HepG2 (cell line): ENCODE results near the gene ARL5B. TPM values are rescaled to one million over a fixed set of nuclear protein-coding genes. Genes with fewer than 3 reads are reported as not detected.
A peak's percentile ranks its signal among the peaks of the same experiment; 100 is the strongest.

Source experiments
- BATF2 ChIP-seq: sonication (generic); formaldehyde crosslinking; IDR thresholded peaks from 2 replicates; pipeline ENCODE4 v1.8.0; 2022; ENCODE audit warnings: mild to moderate bottlenecking, missing genetic modification reagents, moderate library complexity
- GATAD2A ChIP-seq: IDR thresholded peaks from 2 replicates; pipeline ENCODE4 v1.6.1; 2016
- KLF9 ChIP-seq: IDR thresholded peaks from 2 replicates; pipeline ENCODE4 v1.6.1; 2016; ENCODE audit warnings: low read depth
- NONO ChIP-seq, 2 experiments: fragments of 450-650 bp in 1 of 2; sonication (generic) in 1 of 2; formaldehyde crosslinking in 1 of 2; IDR thresholded peaks in 1 of 2; conservative IDR thresholded peaks in 1 of 2; 2 replicates each; pipeline versions ENCODE4 v1.6.1 to v1.8.0; 2017 to 2022; ENCODE audit warnings: mild to moderate bottlenecking in 1 of 2, missing genetic modification reagents in 1 of 2, moderate library complexity in 1 of 2
- NR2F6 ChIP-seq, 2 experiments: IDR thresholded peaks; 2 replicates each; pipeline ENCODE4 v1.6.1; 2016; ENCODE audit warnings: antibody characterized with exemption in 1 of 2, mild to moderate bottlenecking in 1 of 2
- POGK ChIP-seq: sonication (generic); formaldehyde crosslinking; conservative IDR thresholded peaks from 2 replicates; pipeline ENCODE4 v1.8.0; 2022; ENCODE audit warnings: mild to moderate bottlenecking, moderate library complexity, missing genetic modification reagents
- SAFB2 ChIP-seq: sonication (generic); formaldehyde crosslinking; IDR thresholded peaks from 2 replicates; pipeline ENCODE4 v1.5.1; 2020; ENCODE audit warnings: missing genetic modification reagents, low read depth, mild to moderate bottlenecking, borderline replicate concordance
- SATB2 ChIP-seq: sonication (generic); formaldehyde crosslinking; IDR thresholded peaks from 2 replicates; pipeline ENCODE4 v1.5.0; 2020; ENCODE audit warnings: missing genetic modification reagents
- SNRNP70 ChIP-seq: fragments of 200-400 bp; formaldehyde crosslinking; IDR thresholded peaks from 2 replicates; pipeline ENCODE4 v1.6.1; 2017; ENCODE audit warnings: mild to moderate bottlenecking, low read depth, low read length, moderate library complexity
- TAF1 ChIP-seq: sonication (generic); formaldehyde crosslinking; IDR thresholded peaks from 2 replicates; pipeline ENCODE4 v1.4.0; 2020; ENCODE audit warnings: missing genetic modification reagents
- ZFP36L2 ChIP-seq: sonication (generic); formaldehyde crosslinking; IDR thresholded peaks from 2 replicates; pipeline ENCODE4 v1.4.0; 2020; ENCODE audit warnings: missing genetic modification reagents
- ZNF446 ChIP-seq: sonication (generic); formaldehyde crosslinking; IDR thresholded peaks from 2 replicates; pipeline ENCODE4 v1.5.0; 2020; ENCODE audit warnings: mild to moderate bottlenecking, missing genetic modification reagents
- ZNF496 ChIP-seq: sonication (generic); formaldehyde crosslinking; IDR thresholded peaks from 2 replicates; pipeline ENCODE4 v1.8.1; 2023; ENCODE audit warnings: mild to moderate bottlenecking, moderate library complexity, missing genetic modification reagents; ENCODE audit not compliant: insufficient replicate concordance
- ZNF546 ChIP-seq: sonication (generic); formaldehyde crosslinking; conservative IDR thresholded peaks from 2 replicates; pipeline ENCODE4 v1.8.1; 2023; ENCODE audit warnings: mild to moderate bottlenecking, missing genetic modification reagents
- ZNF580 ChIP-seq: IDR thresholded peaks from 2 replicates; pipeline ENCODE4 v1.6.1; 2016; ENCODE audit warnings: low read depth, borderline replicate concordance
- ZNF768 ChIP-seq: sonication (generic); formaldehyde crosslinking; IDR thresholded peaks from 2 replicates; pipeline ENCODE4 v1.4.0; 2020; ENCODE audit warnings: missing genetic modification reagents
- polyA plus RNA-seq, 8 experiments: library from polyadenylated mRNA; depleted of rRNA in 3 of 8; stranded (reverse) in 7 of 8; unstranded in 1 of 8; fragments of >200 nt; fragmentation: Illumina TruSeq in 4 of 8; extraction: Trizol in 4 of 8; gene quantifications; 2 replicates each; pipeline versions ENCODE4 v1.2.1 to v1.2.3, GENCODE V29; 2011 to 2016; ENCODE audit warnings: low read depth in 4 of 8, missing spikeins in 1 of 8, mixed read lengths in 1 of 8; ENCODE audit not compliant: insufficient read depth in 1 of 8
- total RNA-seq, 5 experiments: library from RNA; depleted of rRNA; stranded (reverse); fragments of >200 nt; fragmentation: Illumina TruSeq; extraction: Trizol; gene quantifications; 2 replicates each; pipeline ENCODE4 v1.2.3, GENCODE V29; 2016; ENCODE audit warnings: low read depth in 1 of 5
- TF ChIP-seq, protein P1 (sequence below), 2 experiments: IDR thresholded peaks; 2 replicates each; pipeline ENCODE4 v1.6.1; 2011 to 2012; ENCODE audit warnings: low read length in 2 of 2, borderline replicate concordance in 1 of 2, low read depth in 1 of 2, mild to moderate bottlenecking in 1 of 2, moderate library complexity in 1 of 2
- TF ChIP-seq, protein P2 (sequence below): sonication (generic); formaldehyde crosslinking; IDR thresholded peaks from 2 replicates; pipeline ENCODE4 v1.4.0; 2020; ENCODE audit warnings: mild to moderate bottlenecking, missing genetic modification reagents
- TF ChIP-seq, protein P3 (sequence below): sonication (generic); formaldehyde crosslinking; IDR thresholded peaks from 2 replicates; pipeline ENCODE4 v1.4.0; 2020; ENCODE audit warnings: missing genetic modification reagents; ENCODE audit errors: not compliant biosample characterization
- TF ChIP-seq, protein P4 (sequence below): sonication (generic); formaldehyde crosslinking; IDR thresholded peaks from 2 replicates; pipeline ENCODE4 v1.9.0; 2022; ENCODE audit warnings: missing genetic modification reagents, mild to moderate bottlenecking, borderline replicate concordance

Gene ARL5B
- total and polyA plus RNA-seq, 2 of the 13 experiments (the other 11 are each of a cell fraction or from before 2014, with no cell fraction given): 26.6 to 32.7 TPM

- TF ChIP-seq SATB2 (CRISPR knock-in tag) (no peak), ZNF446 (CRISPR knock-in tag) (no peak), NONO (IDR thresholded peaks at IDR 0.05) (no peak), NONO (CRISPR knock-in tag; conservative IDR thresholded peaks at IDR 0.05) (no peak), NR2F6 (IDR thresholded peaks at IDR 0.05) (peak; percentile 89), NR2F6 (CRISPR knock-in tag; IDR thresholded peaks at IDR 0.05) (peak; percentile 91), ZNF546 (CRISPR knock-in tag) (no peak), KLF9 (CRISPR knock-in tag) (no peak), SAFB2 (CRISPR knock-in tag) (no peak), TAF1 (peak; percentile 50; the same call in 1 of the 2 replicates), ZNF580 (CRISPR knock-in tag) (peak; percentile 30; the same call in 1 of the 2 replicates), ZNF496 (CRISPR knock-in tag) (no peak), ZNF768 (CRISPR knock-in tag) (no peak), ZFP36L2 (CRISPR knock-in tag) (no peak), GATAD2A (CRISPR knock-in tag) (peak; percentile 97), SNRNP70 (no peak), POGK (no peak), BATF2 (no peak)
- TF ChIP-seq, protein P1, sequence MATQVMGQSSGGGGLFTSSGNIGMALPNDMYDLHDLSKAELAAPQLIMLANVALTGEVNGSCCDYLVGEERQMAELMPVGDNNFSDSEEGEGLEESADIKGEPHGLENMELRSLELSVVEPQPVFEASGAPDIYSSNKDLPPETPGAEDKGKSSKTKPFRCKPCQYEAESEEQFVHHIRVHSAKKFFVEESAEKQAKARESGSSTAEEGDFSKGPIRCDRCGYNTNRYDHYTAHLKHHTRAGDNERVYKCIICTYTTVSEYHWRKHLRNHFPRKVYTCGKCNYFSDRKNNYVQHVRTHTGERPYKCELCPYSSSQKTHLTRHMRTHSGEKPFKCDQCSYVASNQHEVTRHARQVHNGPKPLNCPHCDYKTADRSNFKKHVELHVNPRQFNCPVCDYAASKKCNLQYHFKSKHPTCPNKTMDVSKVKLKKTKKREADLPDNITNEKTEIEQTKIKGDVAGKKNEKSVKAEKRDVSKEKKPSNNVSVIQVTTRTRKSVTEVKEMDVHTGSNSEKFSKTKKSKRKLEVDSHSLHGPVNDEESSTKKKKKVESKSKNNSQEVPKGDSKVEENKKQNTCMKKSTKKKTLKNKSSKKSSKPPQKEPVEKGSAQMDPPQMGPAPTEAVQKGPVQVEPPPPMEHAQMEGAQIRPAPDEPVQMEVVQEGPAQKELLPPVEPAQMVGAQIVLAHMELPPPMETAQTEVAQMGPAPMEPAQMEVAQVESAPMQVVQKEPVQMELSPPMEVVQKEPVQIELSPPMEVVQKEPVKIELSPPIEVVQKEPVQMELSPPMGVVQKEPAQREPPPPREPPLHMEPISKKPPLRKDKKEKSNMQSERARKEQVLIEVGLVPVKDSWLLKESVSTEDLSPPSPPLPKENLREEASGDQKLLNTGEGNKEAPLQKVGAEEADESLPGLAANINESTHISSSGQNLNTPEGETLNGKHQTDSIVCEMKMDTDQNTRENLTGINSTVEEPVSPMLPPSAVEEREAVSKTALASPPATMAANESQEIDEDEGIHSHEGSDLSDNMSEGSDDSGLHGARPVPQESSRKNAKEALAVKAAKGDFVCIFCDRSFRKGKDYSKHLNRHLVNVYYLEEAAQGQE (IDR thresholded peaks at IDR 0.05; ENCODE audit: borderline replicate concordance in 1 of 2, low read depth in 1 of 2, low read length in 2 of 2): no peak
- TF ChIP-seq, protein P2, sequence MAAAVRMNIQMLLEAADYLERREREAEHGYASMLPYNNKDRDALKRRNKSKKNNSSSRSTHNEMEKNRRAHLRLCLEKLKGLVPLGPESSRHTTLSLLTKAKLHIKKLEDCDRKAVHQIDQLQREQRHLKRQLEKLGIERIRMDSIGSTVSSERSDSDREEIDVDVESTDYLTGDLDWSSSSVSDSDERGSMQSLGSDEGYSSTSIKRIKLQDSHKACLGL: no peak
- TF ChIP-seq, protein P3, sequence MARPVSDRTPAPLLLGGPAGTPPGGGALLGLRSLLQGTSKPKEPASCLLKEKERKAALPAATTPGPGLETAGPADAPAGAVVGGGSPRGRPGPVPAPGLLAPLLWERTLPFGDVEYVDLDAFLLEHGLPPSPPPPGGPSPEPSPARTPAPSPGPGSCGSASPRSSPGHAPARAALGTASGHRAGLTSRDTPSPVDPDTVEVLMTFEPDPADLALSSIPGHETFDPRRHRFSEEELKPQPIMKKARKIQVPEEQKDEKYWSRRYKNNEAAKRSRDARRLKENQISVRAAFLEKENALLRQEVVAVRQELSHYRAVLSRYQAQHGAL: no peak
- TF ChIP-seq, protein P4, sequence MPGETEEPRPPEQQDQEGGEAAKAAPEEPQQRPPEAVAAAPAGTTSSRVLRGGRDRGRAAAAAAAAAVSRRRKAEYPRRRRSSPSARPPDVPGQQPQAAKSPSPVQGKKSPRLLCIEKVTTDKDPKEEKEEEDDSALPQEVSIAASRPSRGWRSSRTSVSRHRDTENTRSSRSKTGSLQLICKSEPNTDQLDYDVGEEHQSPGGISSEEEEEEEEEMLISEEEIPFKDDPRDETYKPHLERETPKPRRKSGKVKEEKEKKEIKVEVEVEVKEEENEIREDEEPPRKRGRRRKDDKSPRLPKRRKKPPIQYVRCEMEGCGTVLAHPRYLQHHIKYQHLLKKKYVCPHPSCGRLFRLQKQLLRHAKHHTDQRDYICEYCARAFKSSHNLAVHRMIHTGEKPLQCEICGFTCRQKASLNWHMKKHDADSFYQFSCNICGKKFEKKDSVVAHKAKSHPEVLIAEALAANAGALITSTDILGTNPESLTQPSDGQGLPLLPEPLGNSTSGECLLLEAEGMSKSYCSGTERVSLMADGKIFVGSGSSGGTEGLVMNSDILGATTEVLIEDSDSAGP (CRISPR knock-in tag): no peak
Observed at GRCh38 chr10:18610517-18610916, 48.7 kb upstream of the ARL5B start (continued).
